ENCODE results near the gene METTL17. TPM values are rescaled to one million over a fixed set of nuclear protein-coding genes. Genes with fewer than 3 reads are reported as not detected.
"Not testable (repeated sequence)": the region's sequence is repeated elsewhere in the genome, so short reads cannot be mapped to it uniquely, and the experiment has no call there.

METTL17 gene
- total RNA-seq, 1 donor from 2014 or later = 38.8 TPM

DNA sequence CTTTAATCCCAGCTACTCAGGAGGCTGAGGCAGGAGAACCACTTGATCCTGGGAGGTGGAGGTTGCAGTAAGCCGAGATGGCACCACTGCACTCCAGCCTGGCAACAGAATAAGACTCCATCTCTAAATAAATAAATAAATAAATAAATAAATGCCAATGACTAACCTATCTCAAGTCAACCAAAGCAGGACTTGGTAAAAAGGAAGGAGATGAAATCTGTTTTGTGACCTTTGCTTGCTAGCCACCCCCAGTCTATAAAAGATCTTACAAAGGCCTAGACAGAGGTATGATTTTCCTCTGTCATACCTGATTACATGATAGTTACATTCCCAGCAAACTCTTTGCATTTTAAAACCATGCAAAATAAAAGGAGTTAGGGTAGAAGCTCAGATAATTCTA is 13.5 kb upstream of the METTL17 start:
- Histone ChIP-seq H3K4me3 (no peak overlapping the region), H3K9me3 (no peaks in the 10 kb centered on the region), H3K4me1 (peaks cover 0 to 5% of the 10 kb centered on the region in 2 donors), H3K27ac (no peak overlapping the region), H3K27me3 (no peaks in the 10 kb centered on the region), H3K36me3 (no peaks in the 10 kb centered on the region)
- no peak for TF ChIP-seq CTCF (IDR thresholded peaks at IDR 0.05)
- no peak for DNase-seq (ENCODE audit: low spot score in 2 of 2)
- intact Hi-C loops (cut with DNase I) = no loop called here

- TF ChIP-seq CTCF (IDR thresholded peaks at IDR 0.05) = no peak
- Histone ChIP-seq H3K4me3 (no peak overlapping the region), H3K36me3 (no peaks in the 10 kb centered on the region), H3K27ac (no peak overlapping the region), H3K27me3 (no peaks in the 10 kb centered on the region), H3K4me1 (peaks cover 0 to 5% of the 10 kb centered on the region in 2 donors), H3K9me3 (no peaks in the 10 kb centered on the region)
- no peak for DNase-seq (ENCODE audit: low spot score in 2 of 2)
- intact Hi-C loops (cut with DNase I) = no loop called here
Observed at GRCh38 chr14:20978687-20979086, 11.1 kb upstream of the METTL17 start.

DNA sequence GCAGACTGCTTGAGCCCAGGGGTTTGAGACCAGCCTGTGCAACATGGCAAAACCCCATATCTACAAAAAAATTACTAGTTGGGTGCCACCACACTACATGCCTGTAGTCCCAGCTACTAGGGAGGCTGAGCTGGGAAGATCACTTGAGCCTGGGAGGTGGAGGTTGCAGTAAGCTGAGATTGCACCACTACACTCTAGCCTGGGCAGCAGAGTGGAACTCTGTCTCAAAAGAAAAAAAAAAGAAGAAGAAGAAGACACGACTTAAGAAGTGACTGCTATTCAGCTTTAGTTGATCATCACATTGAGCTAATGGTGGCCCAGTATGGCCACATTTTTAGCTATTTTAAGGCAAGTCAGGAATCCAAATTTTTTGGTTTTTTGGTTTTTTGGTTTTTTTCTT is 8.9 kb upstream of the METTL17 start:
- no peaks in the 10 kb centered on the region for H3K9me3 ChIP-seq
- no peak overlapping the region for H3K4me3 ChIP-seq
- no peaks in the 10 kb centered on the region for H3K4me1 ChIP-seq
- no peak overlapping the region for H3K27ac ChIP-seq
- no peak for DNase-seq (ENCODE audit: low spot score in 2 of 2)
- TF ChIP-seq CTCF (IDR thresholded peaks at IDR 0.05) = no peak
- no peaks in the 10 kb centered on the region for H3K27me3 ChIP-seq
- intact Hi-C loops (cut with DNase I) = loop anchor here (10.0 kb wide), 1 partner anchor 284 kb away; the partner anchor contains the start of gene HNRNPC
- no peaks in the 10 kb centered on the region for H3K36me3 ChIP-seq

- H3K4me3 ChIP-seq = no peak overlapping the region
- H3K36me3 ChIP-seq = no peaks in the 10 kb centered on the region
- no peaks in the 10 kb centered on the region for H3K9me3 ChIP-seq
- intact Hi-C loops (cut with DNase I) = loop anchor here (10.0 kb wide), 1 partner anchor 282 kb away; the partner anchor contains the start of gene HNRNPC
- DNase-seq (ENCODE audit: low spot score in 2 of 2) = no peak
- H3K27ac ChIP-seq = no peak overlapping the region
- H3K27me3 ChIP-seq = no peaks in the 10 kb centered on the region
- peaks cover 13% of the 10 kb centered on the region in 2 donors for H3K4me1 ChIP-seq
- no peak for TF ChIP-seq CTCF (IDR thresholded peaks at IDR 0.05)
Observed at GRCh38 chr14:20982646-20983369, 7.0 kb upstream of the METTL17 start.

GRCh38 chr14:20985650-20986049 is 4.1 kb upstream of the METTL17 start:
- H3K27me3 ChIP-seq; DNase-seq (ENCODE audit: low spot score in 2 of 2); H3K27ac ChIP-seq; H3K4me3 ChIP-seq; H3K36me3 ChIP-seq; H3K9me3 ChIP-seq: not testable (repeated sequence)
- H3K4me1 ChIP-seq = peaks cover 24 to 27% of the 10 kb centered on the region in 2 donors
- intact Hi-C loops (cut with DNase I) = loop anchor here (5.0 to 10.0 kb wide), 5 partner anchors 107 to 653 kb away; partner anchors contain the start of genes CCNB1IP1, HNRNPC and TEP1

DNA sequence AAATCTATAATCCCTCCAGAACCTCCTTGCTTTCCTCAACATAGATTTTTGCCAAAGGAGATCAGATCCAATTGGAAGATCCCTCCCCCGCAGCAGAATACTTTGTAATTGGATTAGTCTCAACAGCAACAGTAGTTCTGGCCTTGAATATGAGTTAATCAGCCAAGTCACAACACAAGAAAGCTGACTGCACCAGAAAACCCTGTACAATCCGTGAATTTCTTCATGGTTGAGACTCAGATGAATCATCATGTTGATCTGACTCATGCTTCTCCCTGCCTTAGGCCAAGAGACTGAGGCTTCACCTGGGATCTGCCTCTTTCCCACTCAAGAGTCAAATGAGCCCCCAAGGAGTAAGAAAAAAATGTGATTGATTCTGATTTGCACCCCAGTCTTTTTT is 3.0 kb upstream of the METTL17 start:
- no peaks in the 10 kb centered on the region for H3K9me3 ChIP-seq
- peak in 1 of 2 donors; percentile 80 for DNase-seq (ENCODE audit: low spot score in 2 of 2)
- H3K36me3 ChIP-seq = peaks cover 0 to 4% of the 10 kb centered on the region in 2 donors
- no peak overlapping the region for H3K4me3 ChIP-seq
- TF ChIP-seq CTCF (IDR thresholded peaks at IDR 0.05) = no peak
- peaks cover 27 to 35% of the 10 kb centered on the region in 2 donors for H3K4me1 ChIP-seq
- H3K27me3 ChIP-seq = no peaks in the 10 kb centered on the region
- H3K27ac ChIP-seq = peak overlapping the region; percentile 36 to 75
- intact Hi-C loops (cut with DNase I) = loop anchor here (1.0 to 10.0 kb wide), 7 partner anchors 16 to 655 kb away; partner anchors contain the start of genes CCNB1IP1, HNRNPC, RNASE4 and TEP1
